HepG2 (cell line): Measurements from ENCODE around the gene SYMPK. TPM values are rescaled to one million over a fixed set of nuclear protein-coding genes. Genes with fewer than 3 reads are reported as not detected.

ENCODE experiments used
- ATAC-seq: fragments of 200-7000 bp; cut with Tn5 transposase; 3 replicates; pipeline ENCODE4 v1.9.1; 2020; ENCODE audit warnings: mild to moderate bottlenecking, moderate library complexity
- BruUV-seq: library from RNA; stranded (reverse); fragments of 400-500 nt; replicated peaks from 2 replicates; lab custom pipeline; 2021; lab: Mats Ljungman, UMichigan
- CTCF ChIA-PET: fragments of 300-600 bp; formaldehyde crosslinking; extraction: SDS; loops from one replicate; lab custom pipeline; 2021; ENCODE audit warnings: low total read pairs, inconsistent platforms, low intra/inter-chr PET ratio; lab: Yijun Ruan, JAX
- POLR2A ChIA-PET: fragments of 350-600 bp; sonication (Branson Sonifier 250); formaldehyde crosslinking; loops from one replicate; lab custom pipeline; 2020; ENCODE audit warnings: antibody characterized with exemption, inconsistent platforms; lab: Yijun Ruan, JAX
- DNase-seq: peaks from one replicate; pipeline ENCODE4 v3.0.0-alpha.2; 2015; ENCODE audit warnings: low spot score
- FAIRE-seq: peaks from 3 replicates; lab custom pipeline; 2011; peaks lifted over from hg19 to GRCh38; lab: Jason Lieb, UNC
- H2AFZ ChIP-seq: one replicate; pipeline ENCODE4 v1.6.1; 2011; ENCODE audit warnings: low read length, inconsistent platforms
- H3K27ac ChIP-seq: fragments of 300-600 bp; 3 replicates; pipeline ENCODE4 v1.8.0; 2011; ENCODE audit warnings: mixed run types, mild to moderate bottlenecking, mixed read lengths, low read length, inconsistent platforms; ENCODE audit not compliant: insufficient read depth; ENCODE audit errors: extremely low read length
- H3K27me3 ChIP-seq, 2 experiments: fragments of 200-600 bp in 1 of 2; 2 replicates in 1 of 2; 3 replicates in 1 of 2; pipeline versions ENCODE4 v1.6.0 to v1.8.0; 2011; ENCODE audit warnings: low read length in 2 of 2, mild to moderate bottlenecking in 2 of 2, moderate library complexity in 2 of 2, inconsistent platforms in 1 of 2; ENCODE audit not compliant: insufficient read depth in 2 of 2, control insufficient read depth in 1 of 2
- H3K36me3 ChIP-seq, 2 experiments: fragments of 200-600 bp in 1 of 2; replicated peaks in 1 of 2; 2 replicates in 1 of 2; 3 replicates in 1 of 2; pipeline versions ENCODE4 v1.5.1 to v1.8.0; 2011; ENCODE audit warnings: low read length in 2 of 2, inconsistent platforms in 1 of 2; ENCODE audit not compliant: insufficient read depth in 2 of 2, control insufficient read depth in 1 of 2
- H3K4me1 ChIP-seq: 2 replicates; pipeline ENCODE4 v1.5.1; 2012; ENCODE audit warnings: low read length, inconsistent platforms; ENCODE audit not compliant: insufficient read depth
- H3K4me2 ChIP-seq: 2 replicates; pipeline ENCODE4 v1.6.0; 2011; ENCODE audit warnings: low read depth, low read length, inconsistent platforms
- H3K4me3 ChIP-seq, 3 experiments: fragments of 200-600 bp in 1 of 3; sonication (generic), shearing (Covaris generic) in 1 of 3; replicated peaks in 1 of 3; 2 replicates each; pipeline ENCODE4 v1.5.1; 2011 to 2016; ENCODE audit warnings: low read length in 3 of 3, inconsistent platforms in 2 of 3, low read depth in 2 of 3, mild to moderate bottlenecking in 2 of 3, control low read depth in 1 of 3, mixed read lengths in 1 of 3; ENCODE audit not compliant: insufficient read depth in 1 of 3
- H3K79me2 ChIP-seq: one replicate; pipeline ENCODE4 v1.6.1; 2011; ENCODE audit warnings: low read length, inconsistent platforms; ENCODE audit not compliant: insufficient read depth
- H3K9ac ChIP-seq: 2 replicates; pipeline ENCODE4 v1.6.0; 2011; ENCODE audit warnings: mild to moderate bottlenecking, low read depth, low read length, inconsistent platforms; ENCODE audit not compliant: insufficient read depth
- H3K9me3 ChIP-seq: 2 replicates; pipeline ENCODE4 v1.5.1; 2012; ENCODE audit warnings: mild to moderate bottlenecking, low read length
- H4K20me1 ChIP-seq: 2 replicates; pipeline ENCODE4 v1.6.0; 2011; ENCODE audit warnings: inconsistent platforms, mild to moderate bottlenecking, low read length, moderate library complexity; ENCODE audit not compliant: insufficient read depth
- ATRX ChIP-seq: sonication (generic); formaldehyde crosslinking; IDR thresholded peaks from 2 replicates; pipeline ENCODE4 v1.4.0; 2020; ENCODE audit warnings: missing genetic modification reagents, borderline replicate concordance
- DZIP1 ChIP-seq: sonication (generic); formaldehyde crosslinking; IDR thresholded peaks from 2 replicates; pipeline ENCODE4 v1.5.0; 2020; ENCODE audit warnings: mild to moderate bottlenecking, missing genetic modification reagents
- IKZF4 ChIP-seq: sonication (generic); formaldehyde crosslinking; IDR thresholded peaks from 2 replicates; pipeline ENCODE4 v1.5.1; 2020; ENCODE audit warnings: borderline replicate concordance, mild to moderate bottlenecking, low read depth, missing genetic modification reagents; ENCODE audit errors: not compliant biosample characterization
- MXI1 ChIP-seq: IDR thresholded peaks from 3 replicates; pipeline ENCODE4 v1.6.1; 2012; ENCODE audit warnings: low read depth, low read length, inconsistent platforms, borderline replicate concordance
- RERE ChIP-seq: IDR thresholded peaks from 2 replicates; pipeline ENCODE4 v1.6.1; 2016; ENCODE audit warnings: low read depth, missing genetic modification reagents, missing compliant biosample characterization
- RNF219 ChIP-seq: sonication (generic); formaldehyde crosslinking; IDR thresholded peaks from 2 replicates; pipeline ENCODE4 v1.5.0; 2020; ENCODE audit warnings: mild to moderate bottlenecking, missing genetic modification reagents
- SNAPC5 ChIP-seq: sonication (generic); formaldehyde crosslinking; IDR thresholded peaks from 2 replicates; pipeline ENCODE4 v1.8.1; 2023; ENCODE audit warnings: mild to moderate bottlenecking, missing genetic modification reagents, borderline replicate concordance
- TMF1 ChIP-seq: sonication (generic); formaldehyde crosslinking; IDR thresholded peaks from 2 replicates; pipeline ENCODE4 v1.8.1; 2022; ENCODE audit warnings: low read depth, missing genetic modification reagents
- ZBTB7B ChIP-seq: sonication (generic); formaldehyde crosslinking; IDR thresholded peaks from 2 replicates; pipeline ENCODE4 v1.4.0; 2020; ENCODE audit warnings: missing genetic modification reagents
- ZIK1 ChIP-seq: sonication (generic); formaldehyde crosslinking; IDR thresholded peaks from 2 replicates; pipeline ENCODE4 v1.5.0; 2020; ENCODE audit warnings: mild to moderate bottlenecking, low read depth, missing genetic modification reagents, borderline replicate concordance
- ZNF740 ChIP-seq: sonication (generic); formaldehyde crosslinking; IDR thresholded peaks from 2 replicates; pipeline ENCODE4 v1.4.0; 2020; ENCODE audit warnings: missing genetic modification reagents
- WGBS: methylation state at CpG from one replicate; pipeline ENCODE4 v1.1.6; 2017; ENCODE audit warnings: low lambda C conversion rate; 5-methylcytosine and 5-hydroxymethylcytosine counted together
- in situ Hi-C: cut with HindIII; loops from 2 replicates; pipeline ENCODE4 v1.10.0; 2017; ENCODE audit warnings: low pct_unique_long_range_greater_than_20kb; ENCODE audit not compliant: extremely low pct_ligation_motif_present
- intact Hi-C: fragments of 100-400 bp; cut with micrococcal nuclease; formaldehyde crosslinking; loops from one replicate; pipeline ENCODE4 v1.10.0; 2022; ENCODE audit not compliant: unreplicated experiment
- polyA plus RNA-seq, 8 experiments: library from polyadenylated mRNA; depleted of rRNA in 3 of 8; stranded (reverse) in 7 of 8; unstranded in 1 of 8; fragments of >200 nt; fragmentation: Illumina TruSeq in 4 of 8; extraction: Trizol in 4 of 8; gene quantifications; 2 replicates each; pipeline versions ENCODE4 v1.2.1 to v1.2.3, GENCODE V29; 2011 to 2016; ENCODE audit warnings: low read depth in 4 of 8, missing spikeins in 1 of 8, mixed read lengths in 1 of 8; ENCODE audit not compliant: insufficient read depth in 1 of 8
- total RNA-seq, 5 experiments: library from RNA; depleted of rRNA; stranded (reverse); fragments of >200 nt; fragmentation: Illumina TruSeq; extraction: Trizol; gene quantifications; 2 replicates each; pipeline ENCODE4 v1.2.3, GENCODE V29; 2016; ENCODE audit warnings: low read depth in 1 of 5

Gene SYMPK
- total and polyA plus RNA-seq, 2 of the 13 experiments (the other 11 are each of a cell fraction or from before 2014, with no cell fraction given) = 21.9 to 55.7 TPM

- BruUV-seq = TSS peak; percentile 44
- in situ Hi-C loops = no loop called here
- CTCF ChIA-PET = interaction anchor here (1.9 to 5.3 kb wide), 4 partner anchors 8 to 65 kb away, joined by 5 to 263 read pairs (median 30); partner anchors contain the start of genes FOXA3 and SYMPK
- peak overlapping the region; percentile 87 for H3K27ac ChIP-seq
- H3K36me3 ChIP-seq = no peaks in the 10 kb centered on the region
- no peaks in the 10 kb centered on the region for H3K27me3 ChIP-seq
- DNase-seq (peak; percentile 84), ATAC-seq (peak; percentile 18), FAIRE-seq (peak; percentile 96)
- H3K4me2 ChIP-seq = peak overlapping the region; percentile 94
- intact Hi-C loops = no loop called here
- peaks cover 15% of the 10 kb centered on the region for H3K79me2 ChIP-seq
- no peak overlapping the region for H2AFZ ChIP-seq
- POLR2A ChIA-PET = interaction anchor here (0.7 to 10.3 kb wide), 16 partner anchors 13 to 240 kb away, joined by 3 to 388 read pairs (median 4); partner anchors contain the start of genes CCDC61, FOXA3, MYPOP and SIX5
- WGBS = 0% methylated on average over 3 of the region's 4 CpGs
- H3K4me3 ChIP-seq = peak overlapping the region; percentile 58 to 75 (median 58)
- H3K9ac ChIP-seq = peak overlapping the region; percentile 78
- no peaks in the 10 kb centered on the region for H3K9me3 ChIP-seq
- H4K20me1 ChIP-seq = no peaks in the 10 kb centered on the region
- H3K4me1 ChIP-seq = peaks cover 75% of the 10 kb centered on the region
- 0 out of 2 replicates have a peak, but pooled peaks have one; percentile 65 for TF ChIP-seq SNAPC5 (CRISPR knock-in tag)
- TF ChIP-seq ATRX (CRISPR knock-in tag) = no peak
- peak; percentile 58; the same call in 1 of the 2 replicates for TF ChIP-seq TMF1 (CRISPR knock-in tag)
- no peak for TF ChIP-seq ZIK1 (CRISPR knock-in tag)
- TF ChIP-seq RNF219 = 0 out of 2 replicates have a peak, but pooled peaks have one; percentile 14
- TF ChIP-seq DZIP1 (CRISPR knock-in tag) = no peak
- TF ChIP-seq IKZF4 (CRISPR knock-in tag) = no peak
- TF ChIP-seq ZBTB7B (CRISPR knock-in tag) = peak; percentile 90
- TF ChIP-seq MXI1 = peak; percentile 31; the same call in 1 of the 3 replicates
- TF ChIP-seq RERE (CRISPR knock-in tag) = peak; percentile 68
- peak; percentile 79; the same call in 1 of the 2 replicates for TF ChIP-seq ZNF740
Measured at GRCh38 chr19:45881909-45882528, 19.1 kb upstream of the SYMPK start.
